Fibroblast of villous mesenchyme (primary cell): ENCODE data around the gene HS3ST1. TPM values are rescaled to one million over a fixed set of nuclear protein-coding genes. Genes with fewer than 3 reads are reported as not detected.
"Not testable (repeated sequence)": the region's sequence is repeated elsewhere in the genome, so short reads cannot be mapped to it uniquely, and the experiment has no call there.

Experiments used
- DNase-seq: peaks from one replicate; pipeline ENCODE4 v3.0.0-alpha.2; 2010; ENCODE audit warnings: low read depth
- H3K4me3 ChIP-seq: 2 replicates; pipeline ENCODE4 v1.5.1; 2011; ENCODE audit warnings: low read depth, mild to moderate bottlenecking, low read length
- CTCF ChIP-seq: IDR thresholded peaks from 2 replicates; pipeline ENCODE4 v1.5.1; 2012; ENCODE audit warnings: low read depth, mild to moderate bottlenecking, low read length; ENCODE audit not compliant: insufficient read depth
- total RNA-seq: library from RNA; depleted of rRNA; stranded (reverse); fragments of >200 nt; gene quantifications from 2 replicates; pipeline ENCODE4 v1.2.3, GENCODE V29; 2012

Gene HS3ST1
- total RNA-seq, 1 donor, result not detected

- TF ChIP-seq CTCF, result no peak
- no peak for DNase-seq
- no peak overlapping the region for H3K4me3 ChIP-seq
These were observed 26.5 kb downstream of the HS3ST1 start for GRCh38 chr4:11402192-11402591.

- no peak for TF ChIP-seq CTCF
- no peak for DNase-seq
- H3K4me3 ChIP-seq, result no peak overlapping the region
These were observed 29.2 kb downstream of the HS3ST1 start for GRCh38 chr4:11399461-11399971.

- DNase-seq, result no peak
- H3K4me3 ChIP-seq, result no peak overlapping the region
- no peak for TF ChIP-seq CTCF
These were observed 30.7 kb downstream of the HS3ST1 start for GRCh38 chr4:11397819-11398610.

GRCh38 chr4:11397146-11397545 is 31.5 kb downstream of the HS3ST1 start:
- no peak overlapping the region for H3K4me3 ChIP-seq
- DNase-seq, result no peak
- TF ChIP-seq CTCF, result no peak

- no peak overlapping the region for H3K4me3 ChIP-seq
- TF ChIP-seq CTCF, result no peak
- no peak for DNase-seq
These were observed 35.1 kb downstream of the HS3ST1 start for GRCh38 chr4:11393551-11393950.

- not testable (repeated sequence) for DNase-seq
These were observed 44.6 kb downstream of the HS3ST1 start for GRCh38 chr4:11384072-11384471.

GRCh38 chr4:11376571-11376970 is 52.1 kb downstream of the HS3ST1 start:
- H3K4me3 ChIP-seq, result no peak overlapping the region
- no peak for TF ChIP-seq CTCF
- no peak for DNase-seq

More at GRCh38 chr4:11384072-11384471, 44.6 kb downstream of the HS3ST1 start:
- not testable (repeated sequence) for H3K4me3 ChIP-seq
